Esophagus squamous epithelium (tissue), 4 donors: ENCODE results near the gene FRMD1.

Experiments
- CTCF ChIP-seq, 6 experiments: fragments of 450-650 bp in 4 of 6; fragments of 200-600 bp in 2 of 6; sonication (generic) in 2 of 6; IDR thresholded peaks; one replicate each; pipeline ENCODE4 v1.5.1; 2016 to 2019; ENCODE audit warnings: antibody characterized with exemption in 6 of 6, mild to moderate bottlenecking in 4 of 6, moderate library complexity in 4 of 6
- POLR2A ChIP-seq, 4 donors: fragments of 450-650 bp; IDR thresholded peaks; one replicate each; pipeline ENCODE4 v1.6.1; 2017; ENCODE audit warnings: antibody characterized with exemption in 4 of 4, mild to moderate bottlenecking in 4 of 4, moderate library complexity in 3 of 4

- TF ChIP-seq CTCF (IDR thresholded peaks at IDR 0.05): no peak
- no peak for TF ChIP-seq POLR2A (IDR thresholded peaks at IDR 0.05)
These were observed 49.1 kb upstream of the FRMD1 start for GRCh38 chr6:168128006-168128630.
